ENCODE data around the gene CABLES2.

- TF ChIP-seq CTCF (conservative IDR thresholded peaks at IDR 0.05; ENCODE audit: low read length): no peak
- no peak for TF ChIP-seq EZH2phosphoT487 (IDR thresholded peaks at IDR 0.05; ENCODE audit: borderline replicate concordance)
Observed at GRCh38 chr20:62411479-62412193, 4.6 kb upstream of the CABLES2 start.
